GM19351 (cell line): Measurements from ENCODE around the gene DAB1.

Experiments used
- ATAC-seq: cut with Tn5 transposase; IDR thresholded peaks from one replicate; pipeline ENCODE4 v1.9.1; 2021; ENCODE audit warnings: mild to moderate bottlenecking, moderate library complexity; ENCODE audit not compliant: unreplicated experiment

The DAB1 gene

GRCh38 chr1:57279909-57280666, 143.8 kb downstream of the DAB1 start:
- ATAC-seq, result no peak

- no peak for ATAC-seq
Observed at GRCh38 chr1:57278558-57278957, 145.3 kb downstream of the DAB1 start.

- no peak for ATAC-seq
Observed at GRCh38 chr1:57277681-57278080, 146.2 kb downstream of the DAB1 start.

- no peak for ATAC-seq
Observed at GRCh38 chr1:57276918-57277317, 146.9 kb downstream of the DAB1 start.

GRCh38 chr1:57272601-57273000, 151.3 kb downstream of the DAB1 start:
- no peak for ATAC-seq

GRCh38 chr1:57272150-57272549, 151.7 kb downstream of the DAB1 start:
- no peak for ATAC-seq

- no peak for ATAC-seq
Observed at GRCh38 chr1:57270927-57271698, 152.7 kb downstream of the DAB1 start.

- ATAC-seq, result no peak
Observed at GRCh38 chr1:57269630-57270225, 154.1 kb downstream of the DAB1 start.

GRCh38 chr1:57265104-57265503, 158.8 kb downstream of the DAB1 start:
- no peak for ATAC-seq

GRCh38 chr1:57262472-57262871, 161.4 kb downstream of the DAB1 start:
- no peak for ATAC-seq

- ATAC-seq, result no peak
Observed at GRCh38 chr1:57258557-57259325, 165.1 kb downstream of the DAB1 start.

GRCh38 chr1:57255945-57256344, 167.9 kb downstream of the DAB1 start:
- no peak for ATAC-seq

GRCh38 chr1:57254022-57254421, 169.8 kb downstream of the DAB1 start:
- ATAC-seq, result no peak

GRCh38 chr1:57252597-57253294, 171.1 kb downstream of the DAB1 start:
- ATAC-seq, result no peak

GRCh38 chr1:57250021-57250420, 173.8 kb downstream of the DAB1 start:
- ATAC-seq, result no peak

- ATAC-seq, result no peak
Observed at GRCh38 chr1:57249511-57249910, 174.3 kb downstream of the DAB1 start.

- no peak for ATAC-seq
Observed at GRCh38 chr1:57248830-57249229, 175.0 kb downstream of the DAB1 start.

- ATAC-seq, result no peak
Observed at GRCh38 chr1:57238233-57238781, 185.6 kb downstream of the DAB1 start.

- no peak for ATAC-seq
Observed at GRCh38 chr1:57235730-57236510, 187.9 kb downstream of the DAB1 start.
